H9 (cell line): Measurements from ENCODE around the gene YDJC. TPM values are rescaled to one million over a fixed set of nuclear protein-coding genes. Genes with fewer than 3 reads are reported as not detected.

ENCODE experiments used
- DNase-seq: peaks from one replicate; pipeline ENCODE4 v3.0.0-alpha.2; 2017
- H2AFZ ChIP-seq: one replicate; pipeline ENCODE4 v1.6.1; 2013; ENCODE audit warnings: mild to moderate bottlenecking, low read length, control low read depth, moderate library complexity
- H2AK5ac ChIP-seq: 2 replicates; pipeline ENCODE4 v1.6.1; 2013; ENCODE audit warnings: low read length, control low read depth, mixed read lengths; ENCODE audit not compliant: insufficient read length
- H2BK120ac ChIP-seq: one replicate; pipeline ENCODE4 v1.6.1; 2013; ENCODE audit warnings: low read depth, mild to moderate bottlenecking, low read length, control low read depth, inconsistent platforms; ENCODE audit not compliant: poor library complexity, severe bottlenecking
- H2BK12ac ChIP-seq: 2 replicates; pipeline ENCODE4 v1.6.1; 2013; ENCODE audit warnings: low read length, control low read depth, mixed read lengths, low read depth; ENCODE audit not compliant: insufficient read length
- H2BK15ac ChIP-seq: 2 replicates; pipeline ENCODE4 v1.6.1; 2013; ENCODE audit warnings: low read depth, low read length, control low read depth
- H2BK20ac ChIP-seq: one replicate; pipeline ENCODE4 v1.6.1; 2013; ENCODE audit warnings: low read depth, mild to moderate bottlenecking, low read length, control low read depth, inconsistent platforms; ENCODE audit not compliant: poor library complexity, severe bottlenecking
- H2BK5ac ChIP-seq: 2 replicates; pipeline ENCODE4 v1.6.1; 2013; ENCODE audit warnings: low read length, control low read depth, mixed read lengths; ENCODE audit not compliant: insufficient read length
- H3K14ac ChIP-seq: 2 replicates; pipeline ENCODE4 v1.6.1; 2013; ENCODE audit warnings: low read length, control low read depth; ENCODE audit not compliant: insufficient read depth
- H3K18ac ChIP-seq: 2 replicates; pipeline ENCODE4 v1.6.1; 2013; ENCODE audit warnings: low read depth, mild to moderate bottlenecking, mixed read lengths, low read length, control low read depth; ENCODE audit not compliant: insufficient read length
- H3K23ac ChIP-seq: 2 replicates; pipeline ENCODE4 v1.6.1; 2013; ENCODE audit warnings: low read length, control low read depth, mixed read lengths, low read depth; ENCODE audit not compliant: insufficient read length
- H3K23me2 ChIP-seq: 2 replicates; pipeline ENCODE4 v1.6.1; 2013; ENCODE audit warnings: low read depth, mild to moderate bottlenecking, mixed read lengths, low read length, control low read depth; ENCODE audit not compliant: insufficient read length, poor library complexity, severe bottlenecking
- H3K27ac ChIP-seq: 2 replicates; pipeline ENCODE4 v1.5.1; 2013; ENCODE audit warnings: low read length, control low read depth, mixed read lengths, low read depth; ENCODE audit not compliant: insufficient read length
- H3K27me3 ChIP-seq: 2 replicates; pipeline ENCODE4 v1.6.1; 2013; ENCODE audit warnings: low read length, control low read depth, inconsistent platforms; ENCODE audit not compliant: insufficient read depth
- H3K4ac ChIP-seq: 2 replicates; pipeline ENCODE4 v1.6.1; 2013; ENCODE audit warnings: low read depth, mild to moderate bottlenecking, control low read depth, inconsistent platforms, low read length, moderate library complexity
- H3K4me1 ChIP-seq: 2 replicates; pipeline ENCODE4 v1.6.1; 2013; ENCODE audit warnings: low read length, control low read depth, inconsistent platforms; ENCODE audit not compliant: insufficient read depth
- H3K4me2 ChIP-seq: 2 replicates; pipeline ENCODE4 v1.6.1; 2013; ENCODE audit warnings: low read length, control low read depth, mixed read lengths; ENCODE audit not compliant: insufficient read length, insufficient read depth
- H3K56ac ChIP-seq: 2 replicates; pipeline ENCODE4 v1.6.1; 2013; ENCODE audit warnings: low read depth, mild to moderate bottlenecking, mixed read lengths, low read length, control low read depth; ENCODE audit not compliant: insufficient read length
- H3K79me1 ChIP-seq: 2 replicates; pipeline ENCODE4 v1.6.1; 2013; ENCODE audit warnings: low read depth, mild to moderate bottlenecking, moderate library complexity, low read length, control low read depth, inconsistent platforms; ENCODE audit not compliant: insufficient read depth, poor library complexity, severe bottlenecking
- H3K79me2 ChIP-seq: 2 replicates; pipeline ENCODE4 v1.6.1; 2013; ENCODE audit warnings: low read length, control low read depth, inconsistent platforms; ENCODE audit not compliant: insufficient read depth
- H3K9ac ChIP-seq: 2 replicates; pipeline ENCODE4 v1.6.1; 2013; ENCODE audit warnings: low read length, control low read depth, mixed read lengths; ENCODE audit not compliant: insufficient read length; ENCODE audit errors: extremely low read depth
- H3K9me3 ChIP-seq: one replicate; pipeline ENCODE4 v1.6.1; 2013; ENCODE audit warnings: low read depth, low read length, inconsistent platforms; ENCODE audit not compliant: control insufficient read depth
- H3T11ph ChIP-seq: one replicate; pipeline ENCODE4 v1.6.1; 2013; ENCODE audit warnings: mild to moderate bottlenecking, low read length, control low read depth, inconsistent platforms
- H4K20me1 ChIP-seq: one replicate; pipeline ENCODE4 v1.6.1; 2013; ENCODE audit not compliant: control insufficient read depth, insufficient read length, insufficient read depth
- H4K5ac ChIP-seq: 2 replicates; pipeline ENCODE4 v1.6.1; 2013; ENCODE audit warnings: low read depth, mild to moderate bottlenecking, mixed read lengths, low read length, control low read depth; ENCODE audit not compliant: insufficient read length
- H4K8ac ChIP-seq: replicated peaks from 2 replicates; pipeline ENCODE4 v1.6.1; 2013; ENCODE audit warnings: low read length, control low read depth, mixed read lengths, low read depth; ENCODE audit not compliant: insufficient read length
- H4K91ac ChIP-seq: 2 replicates; pipeline ENCODE4 v1.6.1; 2013; ENCODE audit warnings: low read depth, mild to moderate bottlenecking, moderate library complexity, mixed read lengths, low read length, control low read depth; ENCODE audit not compliant: insufficient read length
- H3K27ac Mint-ChIP-seq, 3 experiments: 2 replicates in 2 of 3; 3 replicates in 1 of 3; pipeline ENCODE4 v1.8.0; 2020 to 2021; ENCODE audit warnings: mixed read lengths in 3 of 3, mild to moderate bottlenecking in 1 of 3, moderate library complexity in 1 of 3
- H3K27me3 Mint-ChIP-seq: 2 replicates; pipeline ENCODE4 v1.8.0; 2021; ENCODE audit warnings: low read depth, mild to moderate bottlenecking, moderate library complexity, mixed read lengths
- H3K36me3 Mint-ChIP-seq, 3 experiments: 2 replicates in 2 of 3; 3 replicates in 1 of 3; pipeline ENCODE4 v1.8.0; 2020 to 2021; ENCODE audit warnings: low read depth in 3 of 3, mixed read lengths in 3 of 3; ENCODE audit not compliant: insufficient read depth in 1 of 3
- H3K4me1 Mint-ChIP-seq, 2 experiments: 2 replicates each; pipeline ENCODE4 v1.8.0; 2020; ENCODE audit warnings: mixed read lengths in 2 of 2
- H3K4me3 Mint-ChIP-seq, 2 experiments: 2 replicates in 1 of 2; 3 replicates in 1 of 2; pipeline ENCODE4 v1.8.0; 2020 to 2021; ENCODE audit warnings: mild to moderate bottlenecking in 2 of 2, mixed read lengths in 2 of 2, moderate library complexity in 1 of 2
- H3K9me3 Mint-ChIP-seq, 2 experiments: 2 replicates in 1 of 2; 3 replicates in 1 of 2; pipeline ENCODE4 v1.8.0; 2020; ENCODE audit warnings: mild to moderate bottlenecking in 2 of 2, mixed read lengths in 2 of 2, moderate library complexity in 1 of 2
- WGBS: extraction: QIAGEN DNeasy Blood & Tissue Kit; methylation state at CpG from one replicate; pipeline ENCODE4 v1.1.7; 2013; ENCODE audit warnings: missing lambda C conversion rate, low lambda C conversion rate, mixed read lengths; ENCODE audit not compliant: insufficient read length; ENCODE audit errors: extremely low coverage; 5-methylcytosine and 5-hydroxymethylcytosine counted together
- total RNA-seq: library from RNA; stranded (reverse); gene quantifications from 2 replicates; pipeline ENCODE4 v1.2.1, GENCODE V29; 2021
- TF ChIP-seq, protein P1 (sequence below): fragments of 200-600 bp; sonication (generic); conservative IDR thresholded peaks from 3 replicates; pipeline ENCODE4 v1.8.0; 2021; ENCODE audit warnings: antibody characterized with exemption, mild to moderate bottlenecking

The YDJC gene
- total RNA-seq, 1 experiment from 2014 or later, result 30.2 TPM

DNA sequence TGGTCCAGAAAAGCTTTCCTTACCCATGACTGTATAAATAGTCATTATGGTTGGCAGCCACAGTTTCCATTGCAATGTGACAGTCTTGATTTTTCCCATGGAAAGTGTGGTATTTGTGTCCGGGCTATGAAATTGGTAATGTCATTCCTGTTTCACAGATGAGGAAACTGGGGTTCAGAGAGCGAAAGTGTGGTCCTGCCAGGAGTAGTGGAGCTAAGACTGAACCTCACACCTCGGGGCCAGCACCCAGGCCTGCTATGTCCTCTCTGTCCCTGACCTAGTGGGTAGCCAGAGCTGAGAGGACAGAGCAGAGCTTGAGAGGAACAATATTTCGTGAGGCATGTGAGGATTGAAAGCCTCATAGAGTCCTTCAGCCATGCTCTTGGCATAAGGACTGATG is 1.2 kb upstream of the YDJC start:
- H3K9me3 Mint-ChIP-seq, result no peaks in the 10 kb centered on the region; a peak in 1 of 5 replicates

More for the DNA sequence above, 1.2 kb upstream of the YDJC start:
- Histone ChIP-seq H3K18ac (no peak overlapping the region), H2BK12ac (no peak overlapping the region), H2BK20ac (no peak overlapping the region), H3K27me3 (no peaks in the 10 kb centered on the region), H2BK120ac (no peak overlapping the region), H3K4me1 (no peaks in the 10 kb centered on the region), H2BK5ac (no peak overlapping the region), H3K23ac (no peak overlapping the region), H3K4me2 (no peak overlapping the region), H4K5ac (no peak overlapping the region), H3T11ph (no peak overlapping the region), H3K56ac (no peak overlapping the region), H2BK15ac (no peak overlapping the region), H3K27ac (no peak overlapping the region), H3K23me2 (peaks cover 5% of the 10 kb centered on the region), H3K9ac (no peak overlapping the region), H3K9me3 (no peaks in the 10 kb centered on the region), H4K20me1 (no peaks in the 10 kb centered on the region), H3K4ac (no peak overlapping the region), H3K14ac (no peak overlapping the region), H4K8ac (no peak overlapping the region), H2AK5ac (no peak overlapping the region), H4K91ac (no peak overlapping the region), H3K79me1 (peaks cover 2% of the 10 kb centered on the region), H2AFZ (no peak overlapping the region), H3K79me2 (no peaks in the 10 kb centered on the region)
- Mint-ChIP-seq H3K36me3 (peaks cover 5 to 20% (median 14%) of the 10 kb centered on the region in 3 experiments), H3K27ac (no peak overlapping the region), H3K4me1 (peaks cover 6 to 11% of the 10 kb centered on the region in 2 experiments), H3K4me3 (no peak overlapping the region), H3K27me3 (peaks cover 19% of the 10 kb centered on the region)
- TF ChIP-seq, protein P1, sequence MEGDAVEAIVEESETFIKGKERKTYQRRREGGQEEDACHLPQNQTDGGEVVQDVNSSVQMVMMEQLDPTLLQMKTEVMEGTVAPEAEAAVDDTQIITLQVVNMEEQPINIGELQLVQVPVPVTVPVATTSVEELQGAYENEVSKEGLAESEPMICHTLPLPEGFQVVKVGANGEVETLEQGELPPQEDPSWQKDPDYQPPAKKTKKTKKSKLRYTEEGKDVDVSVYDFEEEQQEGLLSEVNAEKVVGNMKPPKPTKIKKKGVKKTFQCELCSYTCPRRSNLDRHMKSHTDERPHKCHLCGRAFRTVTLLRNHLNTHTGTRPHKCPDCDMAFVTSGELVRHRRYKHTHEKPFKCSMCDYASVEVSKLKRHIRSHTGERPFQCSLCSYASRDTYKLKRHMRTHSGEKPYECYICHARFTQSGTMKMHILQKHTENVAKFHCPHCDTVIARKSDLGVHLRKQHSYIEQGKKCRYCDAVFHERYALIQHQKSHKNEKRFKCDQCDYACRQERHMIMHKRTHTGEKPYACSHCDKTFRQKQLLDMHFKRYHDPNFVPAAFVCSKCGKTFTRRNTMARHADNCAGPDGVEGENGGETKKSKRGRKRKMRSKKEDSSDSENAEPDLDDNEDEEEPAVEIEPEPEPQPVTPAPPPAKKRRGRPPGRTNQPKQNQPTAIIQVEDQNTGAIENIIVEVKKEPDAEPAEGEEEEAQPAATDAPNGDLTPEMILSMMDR, result no peak
- no CpG with 5 or more reads among the region's 4 CpGs for WGBS
- DNase-seq, result no peak
